K562 (cell line): ENCODE results near the gene C1QA.

Experiments used
- AFF4 ChIP-seq: sonication (generic); formaldehyde crosslinking; IDR thresholded peaks from 2 replicates; pipeline ENCODE4 v1.8.0; 2023; ENCODE audit warnings: mild to moderate bottlenecking, missing genetic modification reagents
- ATF3 ChIP-seq, 2 experiments: fragments of 450-650 bp in 1 of 2; sonication (generic) in 1 of 2; formaldehyde crosslinking in 1 of 2; IDR thresholded peaks in 1 of 2; conservative IDR thresholded peaks in 1 of 2; 2 replicates each; pipeline versions ENCODE4 v1.6.1 to v1.8.1; 2016 to 2023; ENCODE audit warnings: mild to moderate bottlenecking in 2 of 2, moderate library complexity in 2 of 2, inconsistent platforms in 1 of 2, missing genetic modification reagents in 1 of 2
- CTCF ChIP-seq, 3 experiments: IDR thresholded peaks in 2 of 3; conservative IDR thresholded peaks in 1 of 3; 2 replicates each; pipeline ENCODE4 v1.5.1; 2011 to 2012; ENCODE audit warnings: low read length in 3 of 3, mild to moderate bottlenecking in 3 of 3, control low read depth in 2 of 3, improper control_type of control experiment in 1 of 3, inconsistent platforms in 1 of 3, low read depth in 1 of 3, mixed read lengths in 1 of 3, moderate library complexity in 1 of 3; ENCODE audit not compliant: insufficient read depth in 2 of 3
- EP300 ChIP-seq: IDR thresholded peaks from 2 replicates; pipeline ENCODE4 v1.6.1; 2012; ENCODE audit warnings: low read length, improper control_type of control experiment
- ETV6 ChIP-seq, 3 experiments: fragments of 150-350 bp in 1 of 3; sonication (generic) in 1 of 3; formaldehyde crosslinking in 1 of 3; IDR thresholded peaks; 2 replicates each; pipeline versions ENCODE4 v1.6.1 to v1.8.0; 2014 to 2022; ENCODE audit warnings: borderline replicate concordance in 2 of 3, low read depth in 2 of 3, antibody characterized with exemption in 1 of 3, low read length in 1 of 3, mild to moderate bottlenecking in 1 of 3, missing genetic modification reagents in 1 of 3
- MTA2 ChIP-seq: fragments of 450-650 bp; IDR thresholded peaks from 2 replicates; pipeline ENCODE4 v1.6.1; 2016; ENCODE audit warnings: low read depth
- NR2C1 ChIP-seq, 2 experiments: fragments of 450-650 bp; IDR thresholded peaks; 2 replicates each; pipeline ENCODE4 v1.6.1; 2017; ENCODE audit warnings: mild to moderate bottlenecking in 2 of 2, antibody characterized with exemption in 1 of 2, inconsistent platforms in 1 of 2, missing compliant biosample characterization in 1 of 2, missing genetic modification characterization in 1 of 2
- POLR2A ChIP-seq: fragments of 450-650 bp; conservative IDR thresholded peaks from 2 replicates; pipeline ENCODE4 v1.6.1; 2016
- TEAD2 ChIP-seq: fragments of 450-650 bp; IDR thresholded peaks from 2 replicates; pipeline ENCODE4 v1.6.1; 2016; ENCODE audit warnings: missing genetic modification characterization, control low read depth, missing compliant biosample characterization
- ZNF347 ChIP-seq: fragments of 450-650 bp; formaldehyde crosslinking; IDR thresholded peaks from 2 replicates; pipeline ENCODE4 v1.4.0; 2020; ENCODE audit warnings: low read depth, mild to moderate bottlenecking, moderate library complexity

- TF ChIP-seq AFF4 (CRISPR knock-in tag) (no peak), ETV6 (IDR thresholded peaks at IDR 0.05; ENCODE audit: borderline replicate concordance in 1 of 2, low read depth in 2 of 2, low read length in 1 of 2) (no peak), ETV6 (CRISPR knock-in tag; IDR thresholded peaks at IDR 0.05; ENCODE audit: borderline replicate concordance) (no peak), ZNF347 (no peak), TEAD2 (tag) (no peak), EP300 (no peak), NR2C1 (IDR thresholded peaks at IDR 0.05) (no peak), NR2C1 (tag; IDR thresholded peaks at IDR 0.05) (no peak), CTCF (IDR thresholded peaks at IDR 0.05 in 2 of 3, conservative IDR thresholded peaks at IDR 0.05 in 1 of 3; ENCODE audit: insufficient read depth in 2 of 3, low read depth in 1 of 3, low read length in 3 of 3) (no peak), POLR2A (no peak), MTA2 (no peak), ATF3 (IDR thresholded peaks at IDR 0.05) (no peak), ATF3 (CRISPR knock-in tag; conservative IDR thresholded peaks at IDR 0.05) (no peak)
Measured at GRCh38 chr1:22638476-22639234, 2.2 kb downstream of the C1QA start.
